ENCODE data around the gene RASSF8.

GRCh38 chr12:25925064-25925463 lies 33.4 kb upstream of the RASSF8 start:
- no peak for TF ChIP-seq PATZ1 (CRISPR knock-in tag; IDR thresholded peaks at IDR 0.05; ENCODE audit: borderline replicate concordance)
- TF ChIP-seq TCF4 (CRISPR knock-in tag; IDR thresholded peaks at IDR 0.05; ENCODE audit: borderline replicate concordance), result no peak

All from SK-N-SH treated with all-trans-retinoic acid at 6 μM for 48 hours (cell line).